CD14-positive monocyte (primary cell): ENCODE measurements around the gene SLC25A21. TPM values are rescaled to one million over a fixed set of nuclear protein-coding genes. Genes with fewer than 3 reads are reported as not detected.

Experiments used
- DNase-seq, 3 donors: peaks; one replicate each; pipeline ENCODE4 v3.0.0-alpha.2; 2011 to 2022
- H2AFZ ChIP-seq: 2 replicates; pipeline ENCODE4 v1.6.0; 2012; ENCODE audit warnings: mild to moderate bottlenecking, low read depth, low read length, inconsistent platforms; ENCODE audit not compliant: insufficient read depth, poor library complexity, severe bottlenecking
- H3K27ac ChIP-seq, 2 donors: 1 replicate in 1 of 2; 2 replicates in 1 of 2; pipeline ENCODE4 v1.5.1; 2012 to 2013; ENCODE audit warnings: low read length in 2 of 2, control low read depth in 1 of 2, inconsistent platforms in 1 of 2, low read depth in 1 of 2, mild to moderate bottlenecking in 1 of 2
- H3K27me3 ChIP-seq, 2 donors: one replicate each; pipeline versions ENCODE4 v1.6.0 to v1.6.1; 2011 to 2013; ENCODE audit warnings: low read length in 2 of 2; ENCODE audit not compliant: control insufficient read depth in 2 of 2, insufficient read depth in 2 of 2
- H3K36me3 ChIP-seq, 2 donors: replicated peaks in 1 of 2; 1 replicate in 1 of 2; 2 replicates in 1 of 2; pipeline versions ENCODE4 v1.5.1 to v1.6.1; 2012 to 2013; ENCODE audit warnings: low read length in 2 of 2, control low read depth in 1 of 2, inconsistent platforms in 1 of 2, mild to moderate bottlenecking in 1 of 2; ENCODE audit not compliant: insufficient read depth in 2 of 2, control insufficient read depth in 1 of 2
- H3K4me1 ChIP-seq, 2 donors: 1 replicate in 1 of 2; 2 replicates in 1 of 2; pipeline versions ENCODE4 v1.5.1 to v1.6.1; 2012 to 2013; ENCODE audit warnings: low read length in 2 of 2, control low read depth in 1 of 2, inconsistent platforms in 1 of 2, mild to moderate bottlenecking in 1 of 2, moderate library complexity in 1 of 2; ENCODE audit not compliant: insufficient read depth in 2 of 2, control insufficient read depth in 1 of 2
- H3K4me2 ChIP-seq: replicated peaks from 2 replicates; pipeline ENCODE3; 2012; ENCODE audit warnings: low read length, moderate library complexity, mild to moderate bottlenecking; ENCODE audit not compliant: poor library complexity, severe bottlenecking; ENCODE audit errors: extremely low read depth
- H3K4me3 ChIP-seq, 3 experiments: fragments of 200-600 bp in 1 of 3; sonication (generic) in 1 of 3; replicated peaks in 1 of 3; 1 replicate in 2 of 3; 2 replicates in 1 of 3; pipeline ENCODE4 v1.5.1; 2011 to 2013; ENCODE audit warnings: low read length in 3 of 3, mild to moderate bottlenecking in 3 of 3, control low read depth in 2 of 3, low read depth in 2 of 3, inconsistent platforms in 1 of 3, moderate library complexity in 1 of 3
- H3K79me2 ChIP-seq: 2 replicates; pipeline ENCODE4 v1.6.0; 2012; ENCODE audit warnings: mild to moderate bottlenecking, control low read depth, inconsistent platforms, low read length, moderate library complexity; ENCODE audit not compliant: insufficient read depth
- H3K9ac ChIP-seq: 2 replicates; pipeline ENCODE4 v1.6.0; 2017; ENCODE audit warnings: low read length, mild to moderate bottlenecking; ENCODE audit not compliant: insufficient read depth, poor library complexity, severe bottlenecking
- H3K9me3 ChIP-seq, 2 donors: replicated peaks in 1 of 2; 1 replicate in 1 of 2; 2 replicates in 1 of 2; pipeline versions ENCODE4 v1.5.1 to v1.6.1; 2012 to 2013; ENCODE audit warnings: low read length in 2 of 2, control low read depth in 1 of 2; ENCODE audit not compliant: control insufficient read depth in 1 of 2, insufficient read depth in 1 of 2
- H4K20me1 ChIP-seq: 2 replicates; pipeline ENCODE4 v1.6.0; 2012; ENCODE audit warnings: mild to moderate bottlenecking, low read length, control low read depth, moderate library complexity; ENCODE audit not compliant: insufficient read depth
- H3K27ac Mint-ChIP-seq, 7 donors: one replicate each; pipeline ENCODE4 v1.8.0; 2020; ENCODE audit warnings: mild to moderate bottlenecking in 7 of 7, mixed read lengths in 7 of 7, moderate library complexity in 6 of 7, inconsistent platforms in 2 of 7
- H3K27me3 Mint-ChIP-seq, 3 donors: one replicate each; pipeline ENCODE4 v1.8.0; 2021 to 2022; ENCODE audit warnings: low read depth in 3 of 3, mild to moderate bottlenecking in 3 of 3, mixed read lengths in 3 of 3, moderate library complexity in 3 of 3, inconsistent platforms in 1 of 3
- H3K36me3 Mint-ChIP-seq, 2 donors: one replicate each; pipeline ENCODE4 v1.8.0; 2020; ENCODE audit warnings: mixed read lengths in 2 of 2, inconsistent platforms in 1 of 2, mild to moderate bottlenecking in 1 of 2
- H3K4me1 Mint-ChIP-seq: one replicate; pipeline ENCODE4 v1.8.0; 2020; ENCODE audit warnings: mild to moderate bottlenecking, mixed read lengths
- H3K4me3 Mint-ChIP-seq, 2 donors: one replicate each; pipeline ENCODE4 v1.8.0; 2020; ENCODE audit warnings: mild to moderate bottlenecking in 2 of 2, mixed read lengths in 2 of 2, moderate library complexity in 1 of 2
- H3K9me3 Mint-ChIP-seq, 7 donors: one replicate each; pipeline ENCODE4 v1.8.0; 2020 to 2022; ENCODE audit warnings: mixed read lengths in 7 of 7, mild to moderate bottlenecking in 6 of 7, moderate library complexity in 6 of 7, inconsistent platforms in 2 of 7
- CTCF ChIP-seq: fragments of 200-600 bp; IDR thresholded peaks from one replicate; pipeline ENCODE4 v1.8.0; 2022; ENCODE audit warnings: antibody characterized with exemption, mild to moderate bottlenecking
- WGBS: methylation state at CpG from one replicate; pipeline ENCODE4 v1.1.5; 2013; ENCODE audit warnings: missing lambda C conversion rate; ENCODE audit not compliant: insufficient coverage; 5-methylcytosine and 5-hydroxymethylcytosine counted together
- intact Hi-C, 2 donors: fragments of 100-400 bp; cut with micrococcal nuclease; formaldehyde crosslinking; loops; one replicate each; pipeline versions ENCODE4 v1.15.0 to v1.15.1; 2023
- polyA plus RNA-seq, 3 donors: library from polyadenylated mRNA; depleted of rRNA in 1 of 3; unstranded in 2 of 3; stranded (reverse) in 1 of 3; fragments of 300-500 nt in 2 of 3; fragments of >200 nt in 1 of 3; fragmentation: Illumina TruSeq in 2 of 3; gene quantifications; 1 replicate in 2 of 3; 2 replicates in 1 of 3; pipeline ENCODE4 v1.2.3, GENCODE V29; 2012 to 2021

The SLC25A21 gene
- polyA plus RNA-seq, 3 donors: not detected

GRCh38 chr14:37093364-37093763, 79.0 kb downstream of the SLC25A21 start:
- no peaks in the 10 kb centered on the region for H3K36me3 Mint-ChIP-seq
- Histone ChIP-seq H3K9me3 (peaks cover 0 to 4% of the 10 kb centered on the region in 2 donors), H3K4me1 (no peaks in the 10 kb centered on the region), H3K79me2 (no peaks in the 10 kb centered on the region), H3K4me2 (no peak overlapping the region), H3K27ac (no peak overlapping the region), H2AFZ (no peak overlapping the region), H3K4me3 (no peak overlapping the region), H3K36me3 (no peaks in the 10 kb centered on the region), H4K20me1 (no peaks in the 10 kb centered on the region), H3K9ac (no peak overlapping the region), H3K27me3 (no peaks in the 10 kb centered on the region)
- H3K27me3 Mint-ChIP-seq: peaks cover 0 to 2% (median 0%) of the 10 kb centered on the region in 3 donors
- no peak for DNase-seq
- peaks cover 0 to 3% (median 0%) of the 10 kb centered on the region in 7 donors for H3K9me3 Mint-ChIP-seq
- no peak overlapping the region for H3K4me3 Mint-ChIP-seq
- intact Hi-C loops: no loop called here
- no peaks in the 10 kb centered on the region for H3K4me1 Mint-ChIP-seq
- WGBS: no CpG with 5 or more reads among the region's 5 CpGs
- no peak for TF ChIP-seq CTCF
- H3K27ac Mint-ChIP-seq: no peak overlapping the region

GRCh38 chr14:37091651-37092050, 80.8 kb downstream of the SLC25A21 start:
- TF ChIP-seq CTCF: no peak
- H3K36me3 Mint-ChIP-seq: no peaks in the 10 kb centered on the region
- peaks cover 0 to 3% (median 0%) of the 10 kb centered on the region in 7 donors for H3K9me3 Mint-ChIP-seq
- Histone ChIP-seq H3K4me3 (no peak overlapping the region), H4K20me1 (no peaks in the 10 kb centered on the region), H3K27me3 (no peaks in the 10 kb centered on the region), H3K9ac (no peak overlapping the region), H3K9me3 (no peaks in the 10 kb centered on the region), H3K79me2 (no peaks in the 10 kb centered on the region), H3K4me2 (no peak overlapping the region), H3K27ac (no peak overlapping the region), H3K36me3 (no peaks in the 10 kb centered on the region), H3K4me1 (no peaks in the 10 kb centered on the region), H2AFZ (no peak overlapping the region)
- H3K4me3 Mint-ChIP-seq: no peak overlapping the region
- no CpG with 5 or more reads among the region's 3 CpGs for WGBS
- H3K27me3 Mint-ChIP-seq: no peaks in the 10 kb centered on the region
- H3K27ac Mint-ChIP-seq: no peak overlapping the region
- intact Hi-C loops: no loop called here
- no peaks in the 10 kb centered on the region for H3K4me1 Mint-ChIP-seq
- no peak for DNase-seq
